ENCODE measurements around the gene HCK. TPM values are rescaled to one million over a fixed set of nuclear protein-coding genes. Genes with fewer than 3 reads are reported as not detected.

Gene HCK
- total RNA-seq, 1 donor from 2014 or later: 6.0 TPM

DNA sequence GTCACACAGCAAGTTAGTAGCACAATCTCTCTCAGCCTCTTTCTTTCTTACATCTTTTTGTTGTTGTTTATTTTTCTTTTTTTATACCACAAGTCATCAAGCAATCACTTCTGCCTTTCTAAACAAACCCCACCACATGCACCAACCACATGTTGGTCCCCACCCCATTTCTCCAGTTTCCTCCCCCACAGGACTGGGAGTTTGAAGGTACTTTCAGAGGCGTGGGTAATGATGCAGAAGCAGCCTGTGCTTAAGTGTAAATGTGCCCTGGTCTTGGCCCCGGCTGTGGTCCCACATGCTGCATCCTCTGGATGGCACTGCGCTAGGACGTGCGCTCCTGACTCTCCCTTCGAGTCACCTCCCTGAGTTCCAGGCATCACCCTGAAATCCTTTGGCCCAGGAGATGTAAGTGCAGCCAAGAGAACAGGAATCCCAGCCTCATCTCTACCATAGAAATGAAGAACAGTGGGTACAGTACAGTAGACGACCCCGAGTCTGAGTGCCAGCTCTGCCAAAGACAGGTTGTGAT lies 5.7 kb downstream of the HCK start:
- DNase-seq (ENCODE audit: low spot score): no peak

- DNase-seq (ENCODE audit: low spot score): no peak
Observed at GRCh38 chr20:32059189-32059588, 7.1 kb downstream of the HCK start.

DNA sequence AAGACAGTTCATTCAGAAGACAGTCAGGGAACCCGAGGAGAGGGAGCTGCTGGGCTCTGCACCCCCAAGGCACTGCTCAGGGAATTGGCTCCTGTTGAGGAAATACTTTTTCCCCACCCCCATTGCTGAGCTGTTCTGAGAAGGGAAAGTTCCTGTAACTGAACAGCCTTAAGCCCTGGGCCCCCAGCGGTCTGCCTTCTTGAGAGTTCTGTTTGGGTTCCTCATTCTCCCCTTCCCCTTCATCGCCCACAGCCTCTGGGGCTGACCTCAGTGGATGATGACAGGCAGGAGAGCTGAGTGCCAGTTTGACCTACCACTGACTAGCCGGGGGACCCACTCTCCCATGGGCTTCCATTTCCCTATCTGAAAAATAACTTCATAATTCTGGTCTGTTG lies 10.7 kb downstream of the HCK start:
- DNase-seq (ENCODE audit: low spot score): peak; percentile 62

- DNase-seq (ENCODE audit: low spot score): peak; percentile 90
Observed at GRCh38 chr20:32063695-32064094, 11.7 kb downstream of the HCK start.

DNA sequence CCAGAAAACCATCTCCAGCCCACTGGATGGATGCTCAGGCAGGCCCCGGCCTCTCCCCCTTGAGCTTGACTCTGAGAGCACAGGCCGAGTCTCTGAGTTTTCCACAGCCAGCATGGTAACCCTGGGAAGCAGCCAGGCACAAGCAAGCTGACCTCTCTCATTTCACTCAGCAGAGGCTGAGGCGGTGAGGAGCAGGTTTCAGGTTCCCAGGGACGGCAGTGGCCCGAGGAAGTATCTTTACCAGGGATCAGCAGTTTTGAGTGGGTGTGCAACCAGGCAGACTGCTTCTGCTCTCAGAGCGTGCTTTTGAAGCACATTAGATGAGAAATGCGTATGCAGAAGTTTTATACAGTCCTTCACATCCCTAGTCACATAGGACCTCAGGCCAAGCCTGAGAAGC lies 12.6 kb downstream of the HCK start:
- no peak for DNase-seq (ENCODE audit: low spot score)

DNA sequence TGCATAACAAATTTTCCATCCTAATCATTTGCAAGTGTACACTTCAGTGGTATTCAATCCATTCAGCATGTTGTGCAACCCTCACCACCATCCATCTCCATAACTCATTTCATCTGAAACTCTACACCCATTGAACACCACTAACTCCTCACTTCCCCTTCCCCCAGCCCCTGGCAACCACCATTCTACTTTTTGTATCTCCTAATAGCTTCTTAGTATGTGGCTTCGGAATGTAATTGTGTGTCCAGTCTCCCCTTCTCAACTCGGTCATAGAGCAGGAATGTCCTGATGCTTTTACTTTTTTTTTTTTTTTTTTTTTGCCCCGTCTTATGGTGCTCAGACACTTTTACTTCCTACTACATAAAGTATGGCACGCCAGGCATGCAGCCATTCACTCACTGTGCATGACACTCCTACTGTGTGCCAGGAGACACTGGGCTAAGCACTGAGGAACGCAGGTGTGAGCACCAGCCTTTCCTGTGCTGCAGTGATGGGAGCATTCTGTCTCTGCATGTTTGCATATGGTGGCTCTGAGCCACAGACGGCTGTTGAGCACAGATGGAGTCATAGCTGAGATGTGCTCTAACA lies 15.3 kb downstream of the HCK start:
- no peak for DNase-seq (ENCODE audit: low spot score)

DNA sequence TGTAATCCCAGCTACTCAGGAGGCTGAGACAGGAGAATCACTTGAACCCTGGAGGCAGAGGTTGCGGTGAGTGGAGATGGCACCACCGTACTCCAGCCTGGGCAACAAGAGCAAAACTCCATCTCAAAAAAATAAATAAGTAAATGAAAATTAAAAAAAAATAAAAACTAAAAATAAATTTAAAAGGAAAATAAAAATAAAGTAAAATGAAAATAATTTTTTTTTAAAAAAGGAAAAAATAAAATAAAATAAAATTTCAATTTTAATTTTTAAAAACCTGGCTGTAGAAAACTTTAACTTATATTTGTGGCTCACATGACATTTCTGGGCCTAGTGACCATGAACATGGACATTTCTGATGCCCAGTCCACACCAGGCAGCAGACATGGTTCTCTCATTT lies 16.1 kb downstream of the HCK start:
- no peak for DNase-seq (ENCODE audit: low spot score)

DNA sequence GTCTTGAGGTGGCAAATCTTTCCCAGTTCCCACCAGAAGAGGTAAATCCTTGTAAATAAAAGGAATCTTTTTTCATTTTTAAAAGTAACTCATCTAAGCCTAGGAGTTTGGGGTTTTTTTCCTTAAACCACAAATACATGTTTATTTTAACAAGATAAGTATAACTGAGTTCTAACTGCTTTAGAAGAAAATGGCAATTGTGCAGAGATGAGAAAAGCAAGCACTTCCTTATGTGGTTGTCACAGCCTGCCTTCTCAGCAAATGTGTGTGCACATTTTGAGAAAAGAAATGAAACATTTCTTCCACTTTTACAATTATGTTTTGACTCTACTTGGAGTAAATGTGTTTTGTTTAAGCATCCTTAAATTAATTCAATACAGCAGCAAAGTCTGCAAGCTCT lies 17.7 kb downstream of the HCK start:
- DNase-seq (ENCODE audit: low spot score): no peak

- DNase-seq (ENCODE audit: low spot score): no peak
Observed at GRCh38 chr20:32070282-32070681, 18.2 kb downstream of the HCK start.

DNA sequence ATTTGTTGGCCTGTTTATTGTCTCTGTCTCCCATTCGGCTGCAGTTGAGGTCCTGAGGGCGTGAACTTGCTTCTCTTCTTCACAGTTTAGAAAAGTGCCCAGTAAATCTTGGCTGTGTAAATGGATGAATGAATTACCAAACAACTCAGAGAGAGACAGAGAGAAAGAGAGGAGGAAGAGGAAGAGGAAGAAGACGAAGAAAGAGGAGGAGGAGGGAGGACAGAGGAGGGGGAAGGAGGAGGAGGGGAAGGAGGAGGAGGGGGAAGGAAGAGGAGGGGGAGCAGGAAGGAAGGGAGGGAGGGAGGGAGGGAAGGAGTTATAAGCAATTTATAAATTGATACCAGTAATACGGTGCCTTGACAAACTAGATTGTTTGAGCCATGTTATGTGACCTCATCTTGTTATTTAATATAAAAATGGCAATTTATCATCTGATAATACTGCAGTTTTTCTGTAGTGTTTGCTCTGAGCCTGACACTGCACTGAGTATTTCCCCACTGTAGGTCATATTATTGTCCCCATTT lies 18.7 kb downstream of the HCK start:
- DNase-seq (ENCODE audit: low spot score): no peak

GRCh38 chr20:32071395-32072167 lies 19.5 kb downstream of the HCK start:
- no peak for DNase-seq (ENCODE audit: low spot score)

DNA sequence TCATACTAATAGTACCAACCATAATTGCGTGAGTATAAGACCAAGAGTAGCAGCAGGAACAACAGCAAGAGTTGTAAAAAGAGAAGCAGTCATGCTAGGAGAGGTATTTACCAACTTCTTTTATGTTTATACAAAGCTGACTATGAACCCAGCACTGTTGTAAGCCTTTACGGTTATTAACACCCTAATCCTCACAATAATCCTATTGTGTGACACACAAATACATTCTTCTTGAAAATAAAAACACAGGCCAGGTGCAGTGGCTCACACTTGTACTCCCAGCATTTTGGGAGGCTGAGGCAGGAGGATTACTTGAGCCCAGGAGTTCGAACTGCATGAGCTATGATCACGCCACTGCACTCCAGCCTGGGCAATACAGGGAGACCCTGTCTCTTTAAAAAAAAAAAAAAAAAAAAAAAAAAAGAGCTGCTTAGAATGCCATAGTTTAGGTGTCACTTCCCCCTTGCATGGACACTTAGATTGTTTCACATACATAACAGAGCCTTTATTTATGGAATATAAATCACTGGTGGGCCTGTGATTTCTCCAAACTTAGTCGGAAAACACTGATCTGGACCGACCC lies 20.2 kb downstream of the HCK start:
- no peak for DNase-seq (ENCODE audit: low spot score)

DNA sequence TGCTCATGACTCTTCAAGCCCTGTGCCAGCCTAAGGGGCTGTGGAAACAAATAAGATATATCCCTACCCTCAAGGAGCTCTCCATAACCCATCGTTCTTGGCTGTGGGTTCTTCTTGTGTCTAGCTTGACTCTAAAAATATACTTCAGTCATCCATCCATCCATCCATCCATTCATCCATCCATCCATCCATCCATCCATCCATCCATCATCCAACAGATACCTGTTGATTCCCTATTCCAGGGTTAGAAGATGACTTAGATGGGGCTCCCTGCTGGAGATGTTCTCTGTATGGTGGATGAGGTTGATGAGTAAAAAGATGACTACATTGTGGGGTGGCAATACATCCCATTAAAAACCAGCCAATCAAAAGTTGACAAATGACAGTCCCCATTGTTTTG lies 23.5 kb downstream of the HCK start:
- no peak for DNase-seq (ENCODE audit: low spot score)

DNA sequence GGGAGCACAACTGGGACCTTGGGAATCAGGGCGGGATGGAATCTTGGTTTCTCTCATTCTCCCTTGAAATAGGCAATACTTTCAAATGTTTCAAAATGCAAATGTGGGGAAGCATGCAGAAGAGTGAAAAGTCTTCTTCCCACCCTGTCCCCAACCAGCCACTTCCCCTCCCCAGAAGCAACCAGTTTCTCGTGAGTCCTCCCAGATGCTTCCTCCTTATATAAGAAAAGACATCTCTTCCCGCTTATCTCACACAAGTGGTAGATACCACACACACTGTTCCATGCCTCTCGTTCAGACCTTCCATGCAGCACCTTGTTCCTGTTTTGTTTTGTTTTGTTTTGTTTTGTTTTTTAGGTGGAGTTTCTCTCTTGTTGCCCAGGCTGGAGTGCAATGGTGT lies 25.1 kb downstream of the HCK start:
- DNase-seq (ENCODE audit: low spot score): no peak

GRCh38 chr20:32078322-32078721 lies 26.3 kb downstream of the HCK start:
- no peak for DNase-seq (ENCODE audit: low spot score)

DNA sequence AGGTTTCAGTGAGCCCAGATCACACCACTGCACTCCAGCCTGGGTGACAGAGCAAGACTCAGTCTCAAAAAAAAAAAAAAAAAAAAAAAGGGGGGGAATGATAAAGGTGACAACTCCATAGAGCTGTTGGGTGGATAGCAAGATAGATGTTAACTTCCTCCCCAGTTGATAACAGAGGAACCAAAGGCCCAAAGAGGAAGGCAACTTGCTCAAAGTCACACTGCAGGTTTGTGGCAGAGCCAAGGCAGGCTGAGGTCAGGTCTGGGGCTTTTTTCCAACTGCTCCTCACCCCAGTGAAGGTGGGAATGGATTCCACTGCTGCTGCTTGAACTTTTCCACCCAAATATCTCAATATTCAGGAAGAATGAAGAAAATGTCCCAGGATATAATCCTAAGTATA lies 26.7 kb downstream of the HCK start:
- DNase-seq (ENCODE audit: low spot score): no peak

GRCh38 chr20:32079655-32080109 lies 27.6 kb downstream of the HCK start:
- DNase-seq (ENCODE audit: low spot score): no peak

DNA sequence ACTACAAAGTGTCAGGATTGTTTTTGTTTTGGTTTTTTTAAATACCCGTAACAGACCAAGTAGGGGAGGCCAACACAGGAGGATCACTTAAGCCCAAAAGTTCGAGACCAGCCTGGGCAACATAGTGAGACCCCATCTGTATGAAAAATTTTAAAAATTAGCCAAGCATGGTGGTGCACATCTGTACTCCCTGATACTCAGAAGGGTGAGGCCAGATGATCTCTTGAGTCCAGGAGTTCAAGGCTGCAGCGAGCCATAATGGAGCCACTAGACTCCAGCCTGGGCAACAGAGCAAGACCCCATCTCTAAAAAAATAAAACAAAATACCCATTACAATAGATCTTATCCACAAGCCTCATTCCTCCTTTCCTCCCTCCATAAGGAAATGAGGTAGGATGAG lies 28.7 kb downstream of the HCK start:
- DNase-seq (ENCODE audit: low spot score): no peak

DNA sequence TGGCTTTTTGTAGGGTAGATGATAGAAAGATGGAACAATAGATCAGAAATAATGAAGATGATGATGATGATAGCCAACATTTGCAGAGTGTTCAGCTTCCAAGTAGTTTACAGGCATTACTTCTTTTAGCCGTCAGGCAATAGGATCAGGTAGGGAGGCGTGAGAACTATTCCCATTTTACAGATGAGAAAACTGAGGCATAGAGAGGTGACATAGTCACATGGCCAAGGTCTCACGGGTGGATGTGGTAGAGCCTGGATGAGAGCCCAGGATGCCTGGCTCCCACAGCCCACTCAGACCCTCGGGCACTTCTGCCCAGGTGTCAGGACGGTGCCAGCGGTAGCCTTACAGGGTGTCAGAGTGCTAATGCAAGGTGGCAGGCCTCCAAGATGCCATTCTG lies 31.4 kb downstream of the HCK start:
- no peak for DNase-seq (ENCODE audit: low spot score)

DNA sequence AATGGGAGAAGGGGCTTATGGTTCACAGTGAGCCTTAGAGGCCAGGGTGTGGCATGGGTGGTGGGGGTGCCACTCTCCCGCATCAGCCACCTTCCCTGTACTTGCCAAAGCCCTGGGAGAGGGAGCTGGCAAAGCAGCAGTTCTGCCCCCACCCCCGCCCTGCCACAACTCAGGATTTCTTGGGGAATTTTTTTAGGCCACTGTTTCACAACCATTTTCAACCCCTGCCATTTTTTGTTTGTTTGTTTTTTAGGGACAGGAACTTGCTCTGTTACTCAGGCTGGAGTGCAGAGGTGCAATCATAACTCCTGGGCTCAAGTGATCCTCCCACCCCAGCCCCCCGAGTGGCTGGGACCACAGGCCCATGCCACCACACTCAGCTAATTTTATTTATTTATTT lies 35.0 kb downstream of the HCK start:
- DNase-seq (ENCODE audit: low spot score): no peak

DNA sequence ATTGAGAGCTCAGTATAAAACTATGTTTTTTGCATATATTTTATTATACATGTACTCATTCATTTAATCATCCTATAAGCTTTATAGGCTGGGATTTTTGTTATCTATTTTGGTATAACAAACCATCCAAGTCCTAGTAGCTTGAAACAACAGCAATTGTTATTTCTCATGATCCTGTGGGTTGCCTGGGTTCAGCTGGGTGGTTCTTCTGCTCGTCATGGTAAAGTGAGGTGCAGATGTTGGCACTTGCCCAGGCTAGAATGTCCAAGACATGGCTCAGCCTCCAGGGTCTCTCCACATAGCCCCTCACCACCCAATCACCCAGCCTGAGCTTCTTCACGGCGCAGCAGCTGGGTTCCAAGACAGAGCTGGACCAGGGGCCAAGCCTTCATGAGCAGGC lies 36.7 kb downstream of the HCK start:
- no peak for DNase-seq (ENCODE audit: low spot score)

DNA sequence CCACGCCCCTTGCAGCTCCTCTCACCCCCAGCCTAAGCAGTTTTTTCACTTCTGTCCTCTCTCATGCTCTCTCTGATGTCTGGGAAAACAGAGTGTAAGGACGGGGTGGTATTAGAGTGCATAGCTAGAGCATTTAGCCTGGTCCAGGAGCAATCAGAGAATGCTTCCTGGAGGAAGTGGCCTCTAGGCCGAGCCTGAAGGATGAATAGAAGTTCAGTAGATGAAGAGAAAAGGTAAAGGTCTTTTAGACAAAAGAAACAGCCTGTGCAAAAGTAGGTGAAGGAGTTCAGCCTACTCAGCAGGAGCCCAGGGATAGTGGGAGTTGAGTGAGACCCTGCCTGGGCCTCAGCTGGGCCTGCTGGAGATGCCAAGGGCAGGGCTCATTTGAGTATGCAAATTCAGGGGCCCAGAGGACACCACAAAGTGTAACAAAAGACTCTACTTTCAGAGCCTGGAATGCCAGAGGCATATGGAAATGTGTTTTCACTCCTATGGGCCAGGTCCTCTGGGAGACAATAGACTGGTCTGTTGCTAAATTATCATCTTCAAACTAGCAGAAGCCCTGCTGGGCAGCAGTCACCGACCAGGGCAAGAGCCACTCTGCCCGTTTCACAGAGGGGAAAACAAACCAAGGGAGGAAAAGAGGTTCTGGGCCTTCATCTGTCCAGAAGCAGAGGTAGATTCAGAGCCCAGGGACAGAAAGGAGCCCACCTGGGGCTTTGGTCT lies 37.8 kb downstream of the HCK start:
- no peak for DNase-seq (ENCODE audit: low spot score)
